DND-41 (cell line): Measurements from ENCODE around the gene AP1S3.

Experiments used
- CTCF ChIP-seq: IDR thresholded peaks from 2 replicates; pipeline ENCODE4 v1.5.1; 2012; ENCODE audit warnings: borderline replicate concordance, low read length, moderate library complexity, mild to moderate bottlenecking; ENCODE audit not compliant: poor library complexity, severe bottlenecking; ENCODE audit errors: extremely low read depth
- EZH2 ChIP-seq: IDR thresholded peaks from 3 replicates; pipeline ENCODE4 v1.6.1; 2012; ENCODE audit warnings: borderline replicate concordance, low read depth, mild to moderate bottlenecking, moderate library complexity, low read length, inconsistent platforms; ENCODE audit not compliant: severe bottlenecking

DNA sequence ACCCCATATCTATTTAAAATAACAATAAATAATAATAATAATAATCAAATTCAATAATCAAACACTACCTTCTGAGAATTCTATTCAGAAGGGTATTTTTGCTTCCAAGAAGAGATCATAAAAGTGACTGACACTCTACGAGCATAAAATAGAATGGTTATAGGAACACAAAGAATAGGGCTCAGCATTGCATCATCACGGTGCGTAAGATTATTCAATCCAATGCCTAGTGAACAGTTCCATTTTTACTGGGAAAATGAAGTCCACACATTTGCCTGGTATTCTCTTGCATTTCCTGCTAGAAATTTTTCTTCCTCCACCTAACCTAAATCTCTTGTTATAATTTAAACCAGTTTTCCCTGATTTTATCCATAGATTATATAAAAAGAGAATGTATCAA is 55.8 kb downstream of the AP1S3 start:
- no peak for TF ChIP-seq CTCF
- TF ChIP-seq EZH2 = no peak
